HG02884 (cell line): Measurements from ENCODE around the gene PTPRK.
A peak's percentile ranks its signal among the peaks of the same experiment; 100 is the strongest.

Experiments used
- ATAC-seq: cut with Tn5 transposase; IDR thresholded peaks from one replicate; pipeline ENCODE4 v1.9.1; 2021; ENCODE audit warnings: mild to moderate bottlenecking, moderate library complexity; ENCODE audit not compliant: unreplicated experiment

PTPRK gene

DNA sequence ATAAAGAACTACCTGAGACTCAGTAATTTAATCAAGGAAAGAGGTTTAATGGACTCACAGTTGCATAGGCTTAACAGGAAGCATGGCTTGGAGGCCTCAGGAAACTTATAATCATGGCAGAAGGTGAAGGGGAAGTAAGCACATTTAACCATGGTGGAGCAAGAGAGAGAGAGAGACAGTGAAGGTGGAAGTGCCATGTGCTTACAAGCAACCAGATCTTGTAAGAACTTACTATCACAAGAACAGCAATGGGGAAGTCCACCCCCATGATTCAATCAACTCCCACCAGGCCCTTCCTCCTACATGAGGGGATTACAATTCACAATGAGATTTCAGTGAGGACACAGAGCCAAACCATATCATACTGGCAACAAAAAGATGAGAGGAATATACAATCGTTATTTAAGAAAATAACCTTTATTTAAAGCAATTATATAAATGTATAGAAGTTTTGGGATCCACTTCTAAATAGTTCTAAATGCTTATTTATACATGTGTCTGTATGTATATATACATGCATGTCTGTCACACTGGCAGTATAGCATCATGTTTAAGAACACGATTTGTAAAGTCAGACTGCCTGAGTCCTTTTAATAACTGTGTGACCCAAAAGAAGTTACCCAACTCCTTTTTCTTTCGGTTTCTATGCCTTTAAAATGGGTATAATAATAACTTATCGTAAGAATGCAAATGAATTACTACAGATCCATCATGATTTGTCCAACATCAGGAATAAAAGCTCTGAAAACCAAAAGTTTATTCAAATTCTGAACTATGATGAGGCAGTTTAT is 363.9 kb downstream of the PTPRK start:
- ATAC-seq = no peak

DNA sequence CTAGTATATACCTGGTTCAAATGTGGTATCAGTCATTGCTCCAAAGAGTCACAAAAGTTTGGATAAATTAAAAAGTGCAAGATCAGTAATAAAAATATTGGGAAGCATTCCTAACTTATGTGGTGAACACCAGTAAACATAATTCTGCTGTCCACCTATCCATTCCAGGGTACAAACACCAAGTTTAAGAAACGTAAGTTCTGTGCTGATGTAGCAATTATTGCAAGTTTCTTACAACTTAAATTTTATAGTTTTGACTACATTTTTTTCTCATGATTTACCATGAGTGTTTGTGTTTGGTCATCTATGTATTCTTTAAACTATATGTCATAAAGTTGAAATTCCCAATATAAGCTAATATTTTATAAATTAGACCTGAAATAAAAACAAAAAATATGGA is 364.6 kb downstream of the PTPRK start:
- no peak for ATAC-seq

GRCh38 chr6:128152551-128152950 is 367.8 kb downstream of the PTPRK start:
- no peak for ATAC-seq

- ATAC-seq = no peak
Observed at GRCh38 chr6:128150376-128150775, 370.0 kb downstream of the PTPRK start.

DNA sequence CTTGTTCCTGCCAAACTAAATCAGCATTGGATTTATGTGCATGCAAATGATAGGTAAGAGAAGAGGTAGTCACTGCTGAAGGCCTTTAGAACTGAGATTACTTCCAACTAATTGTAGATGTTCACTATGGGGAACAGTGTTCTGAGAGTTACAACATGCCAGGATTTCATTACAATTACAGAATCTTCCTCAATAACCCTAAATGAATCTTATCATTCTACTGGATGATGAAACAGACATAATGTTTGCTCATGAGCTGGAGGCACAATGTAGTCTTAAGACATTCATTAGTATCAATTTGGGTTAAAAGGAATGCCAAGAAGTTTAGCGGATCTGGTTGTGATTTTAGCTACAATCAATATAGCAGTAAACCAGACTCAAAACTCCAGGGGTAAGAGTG is 370.6 kb downstream of the PTPRK start:
- no peak for ATAC-seq

DNA sequence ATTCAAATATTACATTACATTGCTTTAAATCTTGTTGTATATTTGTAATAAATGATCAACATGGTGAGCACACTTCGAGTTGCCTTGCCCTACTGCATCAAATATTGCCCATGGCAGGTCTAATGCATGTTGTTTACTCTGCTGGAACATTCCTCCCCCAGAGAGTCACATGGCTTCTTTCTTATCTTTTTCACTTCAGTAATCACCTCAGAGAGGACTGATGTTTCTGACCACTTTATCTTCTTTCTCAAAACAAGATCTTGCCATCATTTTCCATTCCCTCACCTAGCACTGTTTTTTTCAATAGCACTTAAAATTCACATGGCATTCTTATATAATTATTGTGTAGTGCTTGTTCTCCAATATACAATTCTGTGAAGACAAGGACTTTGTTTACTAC is 376.1 kb downstream of the PTPRK start:
- no peak for ATAC-seq

GRCh38 chr6:128141932-128142331 is 378.5 kb downstream of the PTPRK start:
- no peak for ATAC-seq

DNA sequence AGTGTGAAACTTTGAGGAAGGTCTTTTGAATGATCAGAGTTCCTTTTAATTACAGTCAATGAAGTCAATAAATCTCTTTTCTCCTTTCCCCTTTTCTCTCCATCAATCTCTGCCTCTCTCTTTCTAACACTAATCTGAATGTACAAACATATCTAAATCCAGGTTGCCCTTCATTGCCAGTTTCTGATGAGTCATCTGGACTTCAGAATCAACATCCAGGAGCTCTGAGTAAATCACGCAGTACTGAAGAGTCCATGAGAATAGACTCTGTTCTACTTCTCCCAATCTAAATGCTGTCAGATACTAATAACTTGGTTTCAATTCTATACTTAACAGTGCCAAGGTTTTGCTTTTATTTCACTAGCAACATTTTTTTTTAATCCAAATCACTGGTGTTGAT is 380.9 kb downstream of the PTPRK start:
- ATAC-seq = no peak

GRCh38 chr6:128138694-128139093 is 381.7 kb downstream of the PTPRK start:
- ATAC-seq = no peak

DNA sequence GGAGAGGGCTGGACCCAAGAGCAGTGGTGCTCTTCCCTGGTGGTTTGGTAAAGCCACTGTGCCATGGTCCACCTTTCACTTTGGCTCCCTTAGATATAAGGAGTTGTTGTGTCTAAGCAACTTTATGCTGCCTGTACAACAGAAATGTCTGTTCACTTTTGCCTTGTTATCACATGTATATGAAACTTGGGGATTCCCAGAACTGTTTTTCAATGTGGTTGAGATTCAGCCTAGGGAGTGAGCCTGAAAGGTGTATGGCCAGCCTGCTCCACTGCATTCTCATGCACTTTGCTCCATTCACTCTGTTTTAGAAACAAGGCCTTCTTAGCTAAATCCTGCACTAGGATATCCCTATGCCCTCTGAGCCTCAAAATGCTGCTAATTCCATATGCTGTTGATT is 385.1 kb downstream of the PTPRK start:
- peak; percentile 64 for ATAC-seq

- no peak for ATAC-seq
Observed at GRCh38 chr6:128131566-128131965, 388.8 kb downstream of the PTPRK start.

GRCh38 chr6:128131036-128131435 is 389.4 kb downstream of the PTPRK start:
- no peak for ATAC-seq

DNA sequence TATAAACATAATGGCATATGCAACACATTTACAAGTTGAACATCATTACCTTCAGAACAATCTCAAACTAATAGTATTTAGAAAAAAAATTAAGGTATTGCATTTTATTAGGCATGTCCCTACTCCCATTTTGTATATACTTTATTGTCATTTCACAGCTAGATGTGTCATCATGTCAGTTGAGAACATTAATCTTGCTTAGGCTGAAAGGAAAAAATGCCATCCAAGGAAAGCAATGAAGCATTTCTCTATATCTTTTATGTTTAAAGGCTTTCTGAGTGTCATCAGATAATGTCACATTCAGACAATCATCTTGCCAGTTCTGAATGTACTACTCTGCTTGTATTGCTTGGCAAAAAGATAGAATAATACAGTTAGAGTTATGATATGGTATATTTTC is 390.7 kb downstream of the PTPRK start:
- no peak for ATAC-seq

- ATAC-seq = no peak
Observed at GRCh38 chr6:128127650-128128049, 392.7 kb downstream of the PTPRK start.

DNA sequence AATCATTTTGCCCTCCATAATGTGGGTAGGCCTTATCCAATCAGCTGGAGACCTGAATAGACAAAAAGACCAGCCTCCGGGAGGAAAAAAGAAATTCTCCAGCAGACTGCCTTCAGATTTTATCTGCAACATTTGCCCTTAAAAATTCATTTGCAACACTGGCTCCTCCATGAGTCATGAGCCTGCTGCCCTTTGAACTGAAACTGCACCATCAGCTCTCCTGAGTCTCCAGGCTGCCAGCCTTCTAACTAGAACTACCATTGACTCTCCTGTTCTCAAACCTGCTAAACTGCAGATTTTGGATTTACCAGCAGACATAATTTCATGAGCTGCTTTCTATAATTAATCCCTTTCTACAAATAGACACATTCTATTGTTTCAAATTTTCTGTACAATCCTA is 395.7 kb downstream of the PTPRK start:
- ATAC-seq = no peak

DNA sequence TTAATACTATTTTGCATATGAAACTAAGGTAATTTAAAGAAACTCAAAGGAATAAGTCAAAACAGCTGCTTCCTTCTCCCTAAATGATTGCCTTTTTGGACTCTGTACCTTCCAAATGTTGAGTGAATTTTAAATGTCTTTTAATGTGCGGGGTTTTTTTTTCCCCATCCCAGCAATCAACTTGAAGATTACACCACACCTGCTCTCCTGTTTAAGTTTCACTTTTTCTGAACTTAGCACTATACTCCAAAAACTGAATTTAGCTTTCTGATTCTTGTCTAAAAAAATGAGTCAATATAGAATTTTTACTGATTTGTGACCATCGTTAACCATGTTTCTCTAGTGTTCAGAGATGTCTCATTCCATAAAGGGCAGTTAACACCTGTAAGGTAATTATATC is 398.8 kb downstream of the PTPRK start:
- ATAC-seq = no peak

GRCh38 chr6:128121190-128121589 is 399.2 kb downstream of the PTPRK start:
- no peak for ATAC-seq

DNA sequence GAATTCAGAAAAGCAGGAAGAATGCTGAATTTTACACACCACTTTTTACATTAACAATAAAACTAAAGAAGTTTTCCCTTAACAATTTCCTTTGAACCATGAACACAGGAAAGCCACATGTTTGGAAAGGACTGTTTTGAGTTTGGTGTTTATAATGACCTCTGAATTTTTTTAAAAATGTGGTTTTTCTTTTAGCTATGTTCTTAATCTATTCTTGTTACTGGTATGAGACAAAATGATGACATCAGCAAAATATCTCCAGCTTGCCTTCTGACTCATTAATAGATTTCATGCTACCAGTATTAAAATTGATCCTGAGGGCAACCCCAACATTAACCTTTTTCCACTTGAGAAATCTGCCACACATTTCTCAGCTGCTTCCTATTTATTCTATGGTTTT is 402.0 kb downstream of the PTPRK start:
- ATAC-seq = no peak

DNA sequence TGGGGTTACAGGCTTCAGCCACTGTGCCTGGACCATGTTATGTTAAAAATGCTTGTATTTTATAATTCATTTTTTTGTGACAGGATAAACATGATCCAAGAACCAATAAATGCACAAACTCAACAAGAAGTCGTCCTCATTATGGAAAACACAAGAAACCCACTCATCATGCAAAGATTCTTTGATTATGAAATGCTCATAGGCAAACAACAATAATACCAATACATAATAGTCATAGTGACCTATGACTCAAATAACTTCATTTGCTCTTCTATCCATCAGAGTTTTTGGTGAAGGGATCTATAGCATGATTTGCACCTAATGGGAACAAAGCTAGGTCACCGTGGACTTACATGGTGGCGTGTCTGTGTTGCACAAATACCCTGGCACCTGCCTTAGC is 402.5 kb downstream of the PTPRK start:
- ATAC-seq = no peak

- no peak for ATAC-seq
Observed at GRCh38 chr6:128114164-128114563, 406.2 kb downstream of the PTPRK start.

DNA sequence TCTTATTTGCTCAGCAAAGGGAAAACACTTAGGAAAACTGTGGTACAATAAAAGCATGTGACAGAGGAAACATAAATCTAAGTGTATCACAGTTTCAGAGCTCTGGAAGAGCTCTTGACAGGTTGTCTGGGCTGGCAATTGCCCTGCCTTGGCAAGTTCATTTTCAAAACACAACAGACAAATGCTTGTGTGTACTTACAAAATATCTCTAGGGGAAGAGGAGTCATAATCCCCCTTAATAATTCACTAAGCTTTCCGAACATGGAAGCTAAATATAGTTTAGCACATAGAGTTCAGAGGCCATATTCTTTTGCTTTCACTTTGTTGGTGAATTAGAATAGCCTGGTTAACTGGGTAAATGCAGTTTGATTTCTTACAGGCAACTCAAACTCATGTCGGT is 407.9 kb downstream of the PTPRK start:
- ATAC-seq = no peak

- no peak for ATAC-seq
Observed at GRCh38 chr6:128111096-128111495, 409.3 kb downstream of the PTPRK start.

DNA sequence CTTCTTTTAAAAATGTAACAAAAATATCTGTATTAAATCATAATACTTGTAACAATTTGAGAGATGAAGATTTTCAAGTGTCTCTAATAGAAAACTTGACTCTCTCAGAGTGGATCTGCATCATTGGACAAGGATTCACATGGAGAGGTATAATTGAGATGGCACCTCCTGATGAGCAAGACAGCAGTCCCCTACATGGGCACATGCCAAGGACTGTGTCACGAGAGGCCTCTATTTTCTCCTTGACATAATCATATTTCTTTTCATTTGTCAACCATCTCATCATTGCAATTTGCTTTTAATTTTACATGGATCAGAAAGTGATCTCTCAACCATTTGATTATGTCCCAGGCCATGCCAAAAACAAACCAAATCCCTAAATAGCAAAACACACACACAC is 412.7 kb downstream of the PTPRK start:
- no peak for ATAC-seq
